K562 (cell line): Measurements from ENCODE around the gene ABHD16A. TPM values are rescaled to one million over a fixed set of nuclear protein-coding genes. Genes with fewer than 3 reads are reported as not detected.

Experiments used
- BCL6 ChIP-seq: fragments of 250-450 bp; sonication (Bioruptor Pico); IDR thresholded peaks from 2 replicates; pipeline ENCODE4 v1.4.0; 2020
- EGR1 ChIP-seq: fragments of 450-650 bp; conservative IDR thresholded peaks from 2 replicates; pipeline ENCODE4 v1.6.1; 2017; ENCODE audit warnings: mild to moderate bottlenecking
- IFI16 ChIP-seq: fragments of 250-450 bp; sonication (Bioruptor Pico); IDR thresholded peaks from 2 replicates; pipeline ENCODE4 v2.1.2; 2022; ENCODE audit warnings: mild to moderate bottlenecking, inconsistent platforms
- SAFB ChIP-seq: fragments of 200-400 bp; formaldehyde crosslinking; IDR thresholded peaks from 2 replicates; pipeline ENCODE4 v1.6.1; 2017; ENCODE audit warnings: low read depth, low read length, borderline replicate concordance
- ZBTB33 ChIP-seq: sonication (generic); formaldehyde crosslinking; IDR thresholded peaks from 2 replicates; pipeline ENCODE4 v1.8.1; 2023; ENCODE audit warnings: mild to moderate bottlenecking, missing genetic modification reagents
- ZNF121 ChIP-seq: sonication (generic); formaldehyde crosslinking; conservative IDR thresholded peaks from 2 replicates; pipeline ENCODE4 v1.8.0; 2022; ENCODE audit warnings: missing genetic modification reagents
- polyA plus RNA-seq, 8 experiments: library from polyadenylated mRNA; depleted of rRNA in 4 of 8; stranded (reverse) in 5 of 8; unstranded in 3 of 8; fragments of >200 nt; fragmentation: Nextera tagmentation in 2 of 8; fragmentation: Illumina TruSeq in 1 of 8; extraction: Ambion mirVana in 2 of 8; extraction: Trizol in 1 of 8; gene quantifications; 2 replicates each; pipeline versions ENCODE4 v1.2.1 to v1.2.3, GENCODE V29; 2011 to 2014; ENCODE audit warnings: inconsistent platforms in 1 of 8, missing spikeins in 1 of 8
- total RNA-seq, 7 experiments: library from RNA; depleted of rRNA in 6 of 7; stranded (reverse); fragments of >200 nt in 6 of 7; fragmentation: Illumina TruSeq in 2 of 7; extraction: Trizol in 2 of 7; gene quantifications; 2 replicates each; pipeline versions ENCODE4 v1.2.1 to v1.2.3, GENCODE V29; 2011 to 2021; ENCODE audit warnings: low replicate concordance in 1 of 7
- TF ChIP-seq, protein P1 (sequence below): fragments of 200-800 bp; sonication (Bioruptor generic); IDR thresholded peaks from 2 replicates; pipeline ENCODE4 v1.6.1; 2017; ENCODE audit warnings: missing genetic modification characterization, missing compliant biosample characterization
- TF ChIP-seq, protein P2 (sequence below): fragments of 250-450 bp; sonication (Bioruptor Pico); IDR thresholded peaks from 2 replicates; pipeline ENCODE4 v1.8.0; 2021; ENCODE audit warnings: moderate library complexity, mild to moderate bottlenecking, inconsistent platforms
- TF ChIP-seq, protein P3 (sequence below), 2 experiments: fragments of 150-350 bp in 1 of 2; IDR thresholded peaks; 2 replicates each; pipeline ENCODE4 v1.6.1; 2012 to 2016; ENCODE audit warnings: low read depth in 2 of 2, low read length in 2 of 2, mild to moderate bottlenecking in 1 of 2, moderate library complexity in 1 of 2

The ABHD16A gene
- total and polyA plus RNA-seq, 9 of the 15 experiments (the other 6 are each of a cell fraction or from before 2014, with no cell fraction given): 25.8 to 120 (median 81.6) TPM

DNA sequence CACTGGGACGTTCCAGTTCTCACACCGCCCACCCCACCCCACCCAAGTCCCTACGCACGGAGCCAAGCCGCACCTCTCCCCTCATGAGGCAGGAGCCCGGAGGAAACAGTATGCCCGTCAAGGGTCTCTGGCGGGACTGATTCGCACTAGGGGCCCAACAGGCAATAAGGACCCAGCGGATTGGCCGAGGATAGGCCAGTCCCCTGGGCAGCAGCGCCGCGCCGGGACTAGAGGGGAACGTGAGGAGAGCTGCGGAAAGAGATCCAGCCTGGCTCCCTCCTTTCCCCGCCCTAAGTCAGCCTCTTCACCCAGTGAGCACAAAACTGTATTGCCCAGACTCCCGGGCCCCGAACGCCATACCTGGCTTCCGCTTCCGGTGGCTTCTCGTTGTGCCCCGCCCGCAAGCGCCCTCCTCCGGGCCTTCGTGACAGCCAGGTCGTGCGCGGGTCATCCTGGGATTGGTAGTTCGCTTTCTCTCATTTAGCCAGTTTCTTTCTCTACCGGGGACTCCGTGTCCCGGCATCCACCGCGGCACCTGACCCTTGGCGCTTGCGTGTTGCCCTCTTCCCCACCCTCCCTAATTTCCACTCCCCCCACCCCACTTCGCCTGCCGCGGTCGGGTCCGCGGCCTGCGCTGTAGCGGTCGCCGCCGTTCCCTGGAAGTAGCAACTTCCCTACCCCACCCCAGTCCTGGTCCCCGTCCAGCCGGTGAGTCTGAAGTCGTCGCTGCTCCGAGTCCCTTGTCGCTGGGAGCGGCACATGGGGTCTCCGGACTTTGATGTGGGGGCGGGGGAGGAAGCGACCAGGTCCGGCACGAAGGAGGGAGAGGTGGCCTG, 37.4 kb downstream of the ABHD16A start, which contains the start of gene CSNK2B (continued):
- TF ChIP-seq, protein P1, sequence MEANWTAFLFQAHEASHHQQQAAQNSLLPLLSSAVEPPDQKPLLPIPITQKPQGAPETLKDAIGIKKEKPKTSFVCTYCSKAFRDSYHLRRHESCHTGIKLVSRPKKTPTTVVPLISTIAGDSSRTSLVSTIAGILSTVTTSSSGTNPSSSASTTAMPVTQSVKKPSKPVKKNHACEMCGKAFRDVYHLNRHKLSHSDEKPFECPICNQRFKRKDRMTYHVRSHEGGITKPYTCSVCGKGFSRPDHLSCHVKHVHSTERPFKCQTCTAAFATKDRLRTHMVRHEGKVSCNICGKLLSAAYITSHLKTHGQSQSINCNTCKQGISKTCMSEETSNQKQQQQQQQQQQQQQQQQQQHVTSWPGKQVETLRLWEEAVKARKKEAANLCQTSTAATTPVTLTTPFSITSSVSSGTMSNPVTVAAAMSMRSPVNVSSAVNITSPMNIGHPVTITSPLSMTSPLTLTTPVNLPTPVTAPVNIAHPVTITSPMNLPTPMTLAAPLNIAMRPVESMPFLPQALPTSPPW: no peak
- TF ChIP-seq, protein P2, sequence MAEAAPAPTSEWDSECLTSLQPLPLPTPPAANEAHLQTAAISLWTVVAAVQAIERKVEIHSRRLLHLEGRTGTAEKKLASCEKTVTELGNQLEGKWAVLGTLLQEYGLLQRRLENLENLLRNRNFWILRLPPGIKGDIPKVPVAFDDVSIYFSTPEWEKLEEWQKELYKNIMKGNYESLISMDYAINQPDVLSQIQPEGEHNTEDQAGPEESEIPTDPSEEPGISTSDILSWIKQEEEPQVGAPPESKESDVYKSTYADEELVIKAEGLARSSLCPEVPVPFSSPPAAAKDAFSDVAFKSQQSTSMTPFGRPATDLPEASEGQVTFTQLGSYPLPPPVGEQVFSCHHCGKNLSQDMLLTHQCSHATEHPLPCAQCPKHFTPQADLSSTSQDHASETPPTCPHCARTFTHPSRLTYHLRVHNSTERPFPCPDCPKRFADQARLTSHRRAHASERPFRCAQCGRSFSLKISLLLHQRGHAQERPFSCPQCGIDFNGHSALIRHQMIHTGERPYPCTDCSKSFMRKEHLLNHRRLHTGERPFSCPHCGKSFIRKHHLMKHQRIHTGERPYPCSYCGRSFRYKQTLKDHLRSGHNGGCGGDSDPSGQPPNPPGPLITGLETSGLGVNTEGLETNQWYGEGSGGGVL (CRISPR knock-in tag): no peak
- TF ChIP-seq ZNF121 (CRISPR knock-in tag): no peak
- no peak for TF ChIP-seq ZBTB33 (CRISPR knock-in tag)
- TF ChIP-seq SAFB: no peak
- 0 out of 2 replicates have a peak, but pooled peaks have one; percentile 41 for TF ChIP-seq BCL6 (CRISPR knock-in tag)
- peak; percentile 63; the same call in 1 of the 2 replicates for TF ChIP-seq IFI16 (CRISPR knock-in tag)
- no peak for TF ChIP-seq EGR1
- TF ChIP-seq, protein P3, sequence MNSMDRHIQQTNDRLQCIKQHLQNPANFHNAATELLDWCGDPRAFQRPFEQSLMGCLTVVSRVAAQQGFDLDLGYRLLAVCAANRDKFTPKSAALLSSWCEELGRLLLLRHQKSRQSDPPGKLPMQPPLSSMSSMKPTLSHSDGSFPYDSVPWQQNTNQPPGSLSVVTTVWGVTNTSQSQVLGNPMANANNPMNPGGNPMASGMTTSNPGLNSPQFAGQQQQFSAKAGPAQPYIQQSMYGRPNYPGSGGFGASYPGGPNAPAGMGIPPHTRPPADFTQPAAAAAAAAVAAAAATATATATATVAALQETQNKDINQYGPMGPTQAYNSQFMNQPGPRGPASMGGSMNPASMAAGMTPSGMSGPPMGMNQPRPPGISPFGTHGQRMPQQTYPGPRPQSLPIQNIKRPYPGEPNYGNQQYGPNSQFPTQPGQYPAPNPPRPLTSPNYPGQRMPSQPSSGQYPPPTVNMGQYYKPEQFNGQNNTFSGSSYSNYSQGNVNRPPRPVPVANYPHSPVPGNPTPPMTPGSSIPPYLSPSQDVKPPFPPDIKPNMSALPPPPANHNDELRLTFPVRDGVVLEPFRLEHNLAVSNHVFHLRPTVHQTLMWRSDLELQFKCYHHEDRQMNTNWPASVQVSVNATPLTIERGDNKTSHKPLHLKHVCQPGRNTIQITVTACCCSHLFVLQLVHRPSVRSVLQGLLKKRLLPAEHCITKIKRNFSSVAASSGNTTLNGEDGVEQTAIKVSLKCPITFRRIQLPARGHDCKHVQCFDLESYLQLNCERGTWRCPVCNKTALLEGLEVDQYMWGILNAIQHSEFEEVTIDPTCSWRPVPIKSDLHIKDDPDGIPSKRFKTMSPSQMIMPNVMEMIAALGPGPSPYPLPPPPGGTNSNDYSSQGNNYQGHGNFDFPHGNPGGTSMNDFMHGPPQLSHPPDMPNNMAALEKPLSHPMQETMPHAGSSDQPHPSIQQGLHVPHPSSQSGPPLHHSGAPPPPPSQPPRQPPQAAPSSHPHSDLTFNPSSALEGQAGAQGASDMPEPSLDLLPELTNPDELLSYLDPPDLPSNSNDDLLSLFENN (IDR thresholded peaks at IDR 0.05; ENCODE audit: low read depth in 2 of 2, low read length in 2 of 2): peak in 1 of 2 experiments; percentile 43; a peak in 2 of 4 replicates
